ENCODE data around the gene PUS10. TPM values are rescaled to one million over a fixed set of nuclear protein-coding genes. Genes with fewer than 3 reads are reported as not detected.
A peak's percentile ranks its signal among the peaks of the same experiment; 100 is the strongest.

The PUS10 gene
- total RNA-seq, 2 experiments from 2014 or later, result 3.3 to 7.5 TPM

DNA sequence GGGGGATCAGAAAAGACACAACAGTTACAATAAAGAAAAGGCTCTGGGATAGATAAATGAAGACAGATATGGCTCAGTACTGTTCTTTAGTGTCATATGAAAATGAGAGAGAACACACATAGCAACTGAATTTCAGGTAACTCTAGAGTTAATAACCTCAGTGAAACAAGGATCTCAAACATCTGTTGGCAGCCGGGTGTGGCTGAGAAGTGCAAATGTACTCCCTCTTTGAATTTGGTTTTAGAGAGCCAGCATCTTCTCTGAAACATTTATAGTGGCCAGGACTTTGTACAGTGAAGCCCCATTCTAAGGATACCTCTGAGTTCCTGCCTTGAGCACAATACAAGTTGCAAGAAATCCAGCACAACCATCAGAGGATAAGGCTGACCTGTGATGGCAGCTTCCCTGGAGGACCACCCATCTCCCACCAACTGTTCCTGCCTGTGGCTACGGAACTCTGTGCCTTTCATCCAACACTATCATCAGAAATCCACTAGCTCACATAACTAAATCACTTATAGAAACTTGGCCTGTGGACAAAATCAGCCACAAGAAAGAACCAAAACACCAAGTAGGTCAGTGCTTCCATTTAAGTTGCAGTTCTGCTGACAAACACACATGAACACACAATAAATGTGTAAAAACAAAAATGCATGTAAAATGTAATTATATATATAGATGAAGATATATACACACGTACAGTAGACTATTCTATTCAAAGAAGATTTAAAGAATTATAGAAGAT lies 37.8 kb downstream of the PUS10 start:
- Histone ChIP-seq H3K9me3 (ENCODE audit: low read length) (no peaks in the 10 kb centered on the region), H3K9me2 (ENCODE audit: insufficient read depth, low read length) (no peaks in the 10 kb centered on the region), H3K4me3 (ENCODE audit: low read depth, low read length, poor library complexity, severe bottlenecking) (peak overlapping the region; percentile 2), H3K27ac (ENCODE audit: low read depth, low read length, poor library complexity, severe bottlenecking) (peak overlapping the region; percentile 55), H3K79me2 (ENCODE audit: insufficient read depth, low read depth, low read length) (peaks cover 5% of the 10 kb centered on the region; the same call in 1 of the 2 replicates), H3K4me1 (ENCODE audit: insufficient read depth, low read length, poor library complexity, severe bottlenecking) (peaks cover 73% of the 10 kb centered on the region), H2AFZ (ENCODE audit: low read length) (peak overlapping the region; percentile 87; the same call in 1 of the 2 replicates), H3K4me2 (ENCODE audit: low read length) (peak overlapping the region; percentile 51), H4K20me1 (ENCODE audit: insufficient read depth, low read length) (no peaks in the 10 kb centered on the region), H3K36me3 (ENCODE audit: insufficient read depth, low read length) (no peaks in the 10 kb centered on the region)
- TF ChIP-seq EZH2phosphoT487 (IDR thresholded peaks at IDR 0.05; ENCODE audit: borderline replicate concordance, low read depth, low read length), result no peak
- TF ChIP-seq, protein P1, sequence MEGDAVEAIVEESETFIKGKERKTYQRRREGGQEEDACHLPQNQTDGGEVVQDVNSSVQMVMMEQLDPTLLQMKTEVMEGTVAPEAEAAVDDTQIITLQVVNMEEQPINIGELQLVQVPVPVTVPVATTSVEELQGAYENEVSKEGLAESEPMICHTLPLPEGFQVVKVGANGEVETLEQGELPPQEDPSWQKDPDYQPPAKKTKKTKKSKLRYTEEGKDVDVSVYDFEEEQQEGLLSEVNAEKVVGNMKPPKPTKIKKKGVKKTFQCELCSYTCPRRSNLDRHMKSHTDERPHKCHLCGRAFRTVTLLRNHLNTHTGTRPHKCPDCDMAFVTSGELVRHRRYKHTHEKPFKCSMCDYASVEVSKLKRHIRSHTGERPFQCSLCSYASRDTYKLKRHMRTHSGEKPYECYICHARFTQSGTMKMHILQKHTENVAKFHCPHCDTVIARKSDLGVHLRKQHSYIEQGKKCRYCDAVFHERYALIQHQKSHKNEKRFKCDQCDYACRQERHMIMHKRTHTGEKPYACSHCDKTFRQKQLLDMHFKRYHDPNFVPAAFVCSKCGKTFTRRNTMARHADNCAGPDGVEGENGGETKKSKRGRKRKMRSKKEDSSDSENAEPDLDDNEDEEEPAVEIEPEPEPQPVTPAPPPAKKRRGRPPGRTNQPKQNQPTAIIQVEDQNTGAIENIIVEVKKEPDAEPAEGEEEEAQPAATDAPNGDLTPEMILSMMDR (conservative IDR thresholded peaks at IDR 0.05; ENCODE audit: low read length), result no peak
- no TSS peak for BruUV-seq (replicated peaks)
- CTCF ChIA-PET (ENCODE audit: unreplicated experiment), result no interaction called here
- POLR2A ChIA-PET, result interaction anchor here (0.5 to 2.7 kb wide), 8 partner anchors 9 to 228 kb away, joined by 3 to 8 read pairs (median 3); no protein-coding TSS in a partner anchor
- DNase-seq (ENCODE audit: low spot score), result peak; percentile 37
- intact Hi-C loops (cut with micrococcal nuclease; ENCODE audit: unreplicated experiment), result no loop called here

DNA sequence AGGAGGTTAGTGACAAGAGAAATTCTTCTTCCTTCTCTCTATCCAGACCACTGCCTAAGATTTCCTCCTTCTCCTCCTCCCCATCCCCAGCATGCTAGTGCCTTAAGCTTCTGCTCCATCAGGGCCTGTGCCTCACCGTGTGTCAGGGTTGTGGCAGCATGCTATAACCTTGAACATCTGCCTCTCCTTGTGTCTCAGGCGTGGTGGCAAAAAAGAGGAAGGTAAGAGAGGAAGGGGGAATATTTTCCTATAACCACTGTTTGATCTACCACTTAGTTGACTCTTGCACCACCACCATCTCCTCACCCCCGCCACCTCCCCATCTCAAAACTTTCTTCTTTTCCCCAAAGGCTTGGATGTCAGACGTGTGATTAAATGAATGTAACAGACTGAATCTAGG lies 38.8 kb downstream of the PUS10 start:
- Histone ChIP-seq H2AFZ (ENCODE audit: low read length) (peak overlapping the region; percentile 87; the same call in 1 of the 2 replicates), H3K4me3 (ENCODE audit: low read depth, low read length, poor library complexity, severe bottlenecking) (peak overlapping the region; percentile 3), H3K4me1 (ENCODE audit: insufficient read depth, low read length, poor library complexity, severe bottlenecking) (peaks cover 64% of the 10 kb centered on the region), H3K27ac (ENCODE audit: low read depth, low read length, poor library complexity, severe bottlenecking) (peak overlapping the region; percentile 55), H4K20me1 (ENCODE audit: insufficient read depth, low read length) (no peaks in the 10 kb centered on the region), H3K79me2 (ENCODE audit: insufficient read depth, low read depth, low read length) (peaks cover 5% of the 10 kb centered on the region; the same call in 1 of the 2 replicates), H3K9me3 (ENCODE audit: low read length) (no peaks in the 10 kb centered on the region), H3K9me2 (ENCODE audit: insufficient read depth, low read length) (no peaks in the 10 kb centered on the region), H3K36me3 (ENCODE audit: insufficient read depth, low read length) (no peaks in the 10 kb centered on the region; the same call in 1 of the 2 replicates), H3K4me2 (ENCODE audit: low read length) (peak overlapping the region; percentile 51)
- intact Hi-C loops (cut with micrococcal nuclease; ENCODE audit: unreplicated experiment), result no loop called here
- no TSS peak for BruUV-seq (replicated peaks)
- DNase-seq (ENCODE audit: low spot score), result peak; percentile 41
- TF ChIP-seq, protein P1 (conservative IDR thresholded peaks at IDR 0.05; ENCODE audit: low read length), result no peak
- TF ChIP-seq EZH2phosphoT487 (IDR thresholded peaks at IDR 0.05; ENCODE audit: borderline replicate concordance, low read depth, low read length), result no peak
- POLR2A ChIA-PET, result interaction anchor here (0.9 to 2.7 kb wide), 4 partner anchors 10 to 157 kb away, joined by 3 to 8 read pairs (median 4); no protein-coding TSS in a partner anchor
- CTCF ChIA-PET (ENCODE audit: unreplicated experiment), result no interaction called here

DNA sequence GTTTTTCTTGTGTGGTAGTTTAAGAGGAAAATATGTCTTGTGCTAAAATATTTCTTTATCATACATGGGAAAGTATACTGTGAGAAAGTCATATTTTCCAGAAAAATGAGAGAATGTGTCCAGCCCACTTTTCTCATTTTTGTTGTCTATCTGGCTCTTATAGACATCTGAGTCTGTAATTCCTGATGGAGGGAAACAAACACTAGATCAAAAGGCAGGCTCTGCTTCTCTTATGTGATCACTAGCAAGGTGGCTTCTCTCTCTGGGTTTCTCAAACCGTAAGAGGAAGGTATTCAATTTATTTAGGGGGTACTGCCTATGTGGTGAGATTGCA lies 40.5 kb downstream of the PUS10 start:
- peaks cover 65% of the 10 kb centered on the region for H3K4me1 ChIP-seq (ENCODE audit: insufficient read depth, low read length, poor library complexity, severe bottlenecking)

More for the DNA sequence above, 40.5 kb downstream of the PUS10 start:
- Histone ChIP-seq H3K9me3 (ENCODE audit: low read length) (no peaks in the 10 kb centered on the region), H3K4me2 (ENCODE audit: low read length) (no peak overlapping the region), H3K79me2 (ENCODE audit: insufficient read depth, low read depth, low read length) (no peaks in the 10 kb centered on the region), H2AFZ (ENCODE audit: low read length) (peak overlapping the region; percentile 17; the same call in 1 of the 2 replicates), H3K4me3 (ENCODE audit: low read depth, low read length, poor library complexity, severe bottlenecking) (no peak overlapping the region), H3K27ac (ENCODE audit: low read depth, low read length, poor library complexity, severe bottlenecking) (peak overlapping the region; percentile 19), H3K9me2 (ENCODE audit: insufficient read depth, low read length) (no peaks in the 10 kb centered on the region), H4K20me1 (ENCODE audit: insufficient read depth, low read length) (no peaks in the 10 kb centered on the region), H3K36me3 (ENCODE audit: insufficient read depth, low read length) (no peaks in the 10 kb centered on the region; the same call in 1 of the 2 replicates)
- TF ChIP-seq, protein P1 (conservative IDR thresholded peaks at IDR 0.05; ENCODE audit: low read length), result no peak
- no peak for TF ChIP-seq EZH2phosphoT487 (IDR thresholded peaks at IDR 0.05; ENCODE audit: borderline replicate concordance, low read depth, low read length)
- BruUV-seq (replicated peaks), result no TSS peak
- POLR2A ChIA-PET, result interaction anchor here (0.6 to 2.3 kb wide), 6 partner anchors 9 to 281 kb away, joined by 3 to 14 read pairs (median 4); no protein-coding TSS in a partner anchor
- no peak for DNase-seq (ENCODE audit: low spot score)
- CTCF ChIA-PET (ENCODE audit: unreplicated experiment), result no interaction called here
- intact Hi-C loops (cut with micrococcal nuclease; ENCODE audit: unreplicated experiment), result no loop called here
